ENCODE data around the gene PEX16.
"Not testable (repeated sequence)": the region's sequence is repeated elsewhere in the genome, so short reads cannot be mapped to it uniquely, and the experiment has no call there.

Gene PEX16

DNA sequence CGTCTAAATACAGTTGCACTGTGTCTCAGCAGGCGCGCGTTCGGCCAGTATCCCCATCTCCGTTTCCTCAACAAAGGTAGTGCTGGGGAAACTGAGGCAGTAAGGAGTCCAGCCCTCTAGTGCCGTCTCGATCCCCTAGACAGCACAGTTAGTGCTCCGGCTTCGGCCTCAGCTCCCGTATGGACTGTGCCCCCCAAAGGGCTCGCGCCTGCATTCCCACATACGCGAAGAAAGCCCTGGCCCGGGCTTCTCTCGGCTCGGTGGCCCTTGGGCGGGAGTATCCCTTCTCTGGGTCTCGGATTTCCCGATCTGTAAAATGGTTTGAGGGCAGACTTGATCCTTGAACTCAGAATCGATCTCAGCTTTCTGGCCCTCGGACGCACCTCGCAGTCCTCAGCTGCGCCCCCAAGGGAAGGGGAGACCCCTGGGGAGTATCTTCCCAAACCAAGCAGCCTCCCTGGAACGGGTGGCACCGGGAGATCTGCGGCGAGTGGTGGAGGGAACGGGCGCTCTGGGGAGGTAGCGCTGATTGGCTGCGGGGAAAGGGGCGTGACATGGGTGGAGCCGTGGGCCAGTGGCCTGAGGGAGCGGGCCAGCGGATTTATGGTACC is 759 bp upstream of the PEX16 start:
- DNase-seq, result peak; percentile 40 to 47

DNA sequence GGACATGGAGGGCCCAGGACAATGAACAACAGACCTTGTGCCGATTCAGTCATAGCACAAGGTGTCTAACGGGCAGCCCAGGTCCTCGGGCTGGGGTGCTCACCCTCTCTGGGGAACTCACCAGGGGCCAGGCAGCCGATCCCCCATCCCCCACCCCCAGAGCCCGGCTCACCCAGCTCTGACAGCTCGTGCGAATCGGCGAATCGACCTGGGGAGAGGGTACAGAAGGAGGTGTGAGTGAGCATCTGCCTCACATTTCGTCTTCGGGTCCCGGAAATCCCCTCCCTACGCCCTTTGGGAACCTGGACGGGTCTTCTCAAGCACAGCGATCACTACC is 423 bp downstream of the PEX16 start:
- no peak for DNase-seq

DNA sequence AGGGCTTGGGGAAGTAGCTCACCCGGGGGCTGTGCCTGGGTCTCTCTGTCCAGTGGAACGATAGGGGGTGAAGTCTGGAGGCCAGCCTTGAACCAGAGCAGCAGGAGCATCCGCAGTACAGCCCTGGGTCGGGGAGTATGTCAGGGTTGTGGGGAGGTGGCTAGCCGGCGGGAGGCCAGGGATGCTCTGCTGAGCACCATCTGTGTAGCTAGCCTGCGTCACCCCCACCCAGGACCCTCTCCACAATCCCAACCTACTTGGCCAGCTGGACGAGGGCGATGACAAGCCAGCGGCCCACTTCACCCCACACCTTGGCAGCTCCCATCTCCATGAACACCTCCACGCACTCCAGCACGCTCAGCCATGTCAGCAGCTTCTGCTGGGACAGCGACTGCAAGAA is 2.2 kb downstream of the PEX16 start:
- DNase-seq, result no peak

DNA sequence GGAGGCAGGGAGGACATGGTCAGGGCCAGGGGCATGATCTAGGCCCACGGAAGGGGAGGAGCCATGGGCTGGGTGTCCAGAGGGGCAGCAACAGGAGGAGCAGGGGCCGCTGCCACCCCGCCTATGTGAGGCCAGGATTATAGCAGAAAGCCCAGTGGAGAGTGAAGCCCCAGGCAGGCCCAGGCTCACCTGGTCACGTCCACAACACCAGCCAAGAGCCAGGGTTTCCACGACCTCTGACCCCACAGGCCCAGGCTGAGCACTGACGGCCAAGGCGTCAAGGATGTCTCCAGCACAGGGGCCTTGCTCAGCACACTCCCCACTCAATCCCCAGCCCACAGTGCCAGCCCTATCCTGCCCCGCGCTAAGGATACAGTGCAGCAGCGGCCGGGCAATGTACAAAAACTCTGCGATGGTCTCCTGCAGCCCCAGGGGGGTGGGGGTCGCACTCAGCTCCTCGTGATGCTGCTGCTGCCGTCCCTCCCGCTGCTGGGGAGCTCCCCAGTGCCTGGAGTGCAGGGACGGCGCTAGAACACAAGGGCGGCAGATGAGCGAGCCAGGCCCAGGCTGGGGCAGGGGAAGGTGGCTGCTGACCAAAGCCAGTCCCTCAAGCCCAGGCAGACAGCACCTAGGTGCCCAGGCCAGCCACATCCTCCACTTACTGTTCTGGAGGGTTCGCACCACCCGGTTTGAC is 3.6 kb downstream of the PEX16 start:
- no peak for DNase-seq

DNA sequence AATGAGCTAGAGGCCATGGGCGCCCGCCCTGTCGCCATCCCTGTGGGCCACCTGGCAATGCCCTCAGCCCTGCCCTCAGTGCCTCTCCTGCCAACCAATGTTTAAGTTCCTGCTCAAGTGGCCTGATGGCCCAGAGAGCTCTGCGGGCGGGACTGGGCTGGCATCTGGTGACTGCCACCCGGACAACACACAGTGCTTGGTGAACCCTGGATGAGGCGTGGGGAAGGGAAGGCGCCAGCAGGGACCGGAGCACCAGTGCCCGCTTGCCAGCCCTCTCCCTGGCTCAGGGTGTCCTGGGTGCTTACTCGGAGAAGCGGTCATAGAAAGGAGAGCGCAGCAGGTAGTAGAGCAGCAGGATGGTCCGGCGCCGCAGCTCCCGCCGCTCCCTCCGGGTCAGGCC is 4.2 kb downstream of the PEX16 start:
- no peak for DNase-seq

DNA sequence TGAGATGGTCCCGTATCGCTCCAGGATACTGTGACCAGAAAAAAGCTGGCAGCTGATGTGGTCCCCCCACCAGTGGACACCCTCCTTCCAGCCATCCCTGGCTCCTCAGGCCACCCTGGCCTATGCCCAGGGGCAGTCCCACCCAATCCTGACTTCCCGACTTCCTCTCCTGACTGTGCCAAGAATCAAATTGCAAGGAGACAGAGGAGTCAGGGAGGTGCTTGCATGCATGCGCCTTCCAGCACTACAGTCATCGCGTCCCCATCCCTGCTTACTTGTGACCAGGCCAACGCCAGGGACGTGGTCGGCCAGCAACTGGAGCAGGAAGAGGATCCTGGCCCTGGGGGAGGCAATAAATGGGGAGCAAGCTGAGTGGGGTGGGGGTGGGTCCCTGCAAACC is 7.1 kb downstream of the PEX16 start:
- no peak for DNase-seq

DNA sequence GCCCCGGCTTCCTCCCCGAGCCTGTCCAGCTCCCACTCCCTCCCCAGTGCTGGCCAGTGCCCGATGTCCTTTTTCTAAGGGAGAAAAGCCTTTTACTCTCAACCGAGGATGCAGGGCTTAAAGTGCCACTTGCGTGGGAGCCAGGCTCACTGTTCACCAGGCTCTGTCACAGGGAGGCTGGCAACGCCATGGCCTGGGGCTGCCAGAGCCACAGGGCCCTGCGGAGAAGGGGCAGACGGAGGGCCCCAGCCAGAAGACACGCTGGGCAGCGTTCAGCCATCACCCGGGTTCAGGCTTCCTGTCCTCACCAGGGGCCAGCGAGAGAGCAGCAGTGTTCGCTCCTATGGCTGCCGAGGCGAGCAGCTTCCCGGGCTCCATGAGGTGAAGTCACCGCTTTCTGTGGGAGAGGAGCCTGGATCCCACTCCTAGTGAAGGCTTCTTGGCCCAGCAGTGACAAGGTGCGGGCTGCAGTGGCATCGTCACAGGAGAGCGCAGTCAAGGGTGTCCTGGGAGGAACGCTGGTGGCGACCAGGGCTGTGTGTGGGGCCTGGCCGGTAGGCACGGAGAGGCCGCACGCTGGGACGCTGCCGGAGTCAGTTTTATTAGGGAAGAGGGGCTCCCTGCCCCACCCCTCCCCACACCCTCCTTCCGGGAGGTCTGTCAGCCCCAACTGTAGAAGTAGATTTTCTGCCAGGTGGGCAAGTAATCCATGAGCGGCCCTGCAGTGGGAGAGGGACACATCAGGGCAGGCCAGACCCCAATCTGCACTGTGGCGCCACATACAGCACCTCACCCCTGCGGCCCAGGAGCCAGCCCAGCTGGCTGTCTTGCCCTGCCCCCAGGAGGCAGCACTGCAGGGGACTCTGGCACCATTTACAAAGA is 7.8 kb downstream of the PEX16 start:
- no peak for DNase-seq

DNA sequence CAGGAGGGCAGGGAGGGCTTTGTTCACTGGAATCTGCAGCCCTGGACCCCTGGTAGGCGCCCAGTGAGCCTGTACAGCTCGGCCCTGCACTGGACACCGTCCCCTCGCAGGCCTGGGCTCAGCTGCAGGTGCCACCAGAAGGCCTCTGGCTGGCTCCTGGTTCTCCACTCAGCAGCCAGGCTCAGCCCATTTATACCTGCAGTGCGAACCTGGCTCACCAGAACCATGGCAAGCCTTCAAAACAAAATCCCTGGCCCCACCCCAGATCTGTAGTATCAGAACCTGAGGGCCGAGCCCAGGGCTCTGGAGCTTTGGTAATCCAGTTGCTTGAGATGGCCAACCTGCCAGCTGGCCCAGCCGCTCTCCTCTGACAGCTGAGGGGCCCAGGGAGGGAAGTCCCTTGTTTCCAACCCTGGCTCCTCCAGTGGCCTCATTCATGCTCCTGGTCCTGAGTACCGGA is 9.7 kb downstream of the PEX16 start:
- no peak for DNase-seq

DNA sequence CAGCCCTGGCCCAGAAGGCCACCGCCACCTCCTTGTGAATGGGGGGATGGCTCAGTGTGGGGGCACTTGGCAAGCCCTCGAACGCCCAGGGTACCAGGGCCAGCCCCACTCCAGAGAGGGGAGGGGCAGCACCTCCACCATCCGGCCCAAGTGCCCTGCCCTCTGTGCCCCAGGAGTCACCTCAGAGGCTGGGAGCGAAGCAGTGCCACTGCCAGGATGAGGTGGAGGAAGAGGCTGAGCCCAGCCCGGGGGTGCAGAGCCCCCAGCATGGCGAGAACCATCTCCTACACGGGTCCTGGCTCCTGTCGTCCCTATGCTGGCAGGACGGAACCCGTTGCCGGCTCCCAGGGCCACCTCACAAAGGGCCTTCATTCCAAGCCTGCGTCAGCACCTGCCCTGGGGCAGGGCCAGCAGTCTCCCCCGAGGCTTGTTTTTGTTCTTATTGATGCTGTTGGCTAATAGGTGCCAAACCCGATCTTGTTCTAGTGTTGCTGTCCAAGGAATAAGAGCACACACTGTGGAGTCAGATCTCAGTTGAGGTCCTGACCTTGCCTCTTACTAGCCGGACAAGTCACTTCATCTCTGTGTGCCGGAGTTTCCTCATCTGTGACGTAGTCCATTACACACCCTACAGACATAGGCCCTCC is 10.6 kb downstream of the PEX16 start, which contains the start of gene FREY1:
Gene FREY1 (minus strand): TSS at position 307 of the 647 bp plus-strand sequence. CDS start 26 bp downstream, at position 281.
- DNase-seq, result no peak

DNA sequence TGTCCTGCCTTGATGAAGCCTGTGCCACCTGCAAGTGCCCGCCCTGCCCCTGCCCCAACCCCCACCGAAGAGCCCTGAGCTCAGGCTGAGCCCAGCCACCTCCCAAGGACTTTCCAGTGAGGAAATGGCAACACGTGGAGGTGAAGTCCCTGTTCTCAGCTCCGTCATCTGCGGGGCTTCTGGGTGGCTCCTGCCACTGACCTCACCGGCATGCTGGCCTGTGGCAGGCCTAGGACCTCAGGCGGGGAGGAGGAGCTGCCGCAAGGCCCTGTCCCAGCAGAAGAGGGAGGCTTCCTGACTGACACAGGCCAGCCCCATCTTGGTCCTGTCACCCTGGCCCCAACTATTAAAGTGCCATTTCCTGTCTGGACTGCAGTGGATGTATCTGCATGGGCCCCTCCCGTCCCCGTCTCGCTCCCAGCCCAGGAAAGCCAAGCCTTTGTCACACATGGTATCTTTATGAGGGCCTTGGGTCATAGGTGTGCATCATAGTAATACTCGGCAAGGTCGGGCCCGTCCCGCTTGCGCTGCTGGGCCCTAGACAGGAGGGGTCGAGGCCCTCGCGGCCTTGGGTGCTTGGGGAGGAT is 11.5 kb downstream of the PEX16 start:
- no peak for DNase-seq

DNA sequence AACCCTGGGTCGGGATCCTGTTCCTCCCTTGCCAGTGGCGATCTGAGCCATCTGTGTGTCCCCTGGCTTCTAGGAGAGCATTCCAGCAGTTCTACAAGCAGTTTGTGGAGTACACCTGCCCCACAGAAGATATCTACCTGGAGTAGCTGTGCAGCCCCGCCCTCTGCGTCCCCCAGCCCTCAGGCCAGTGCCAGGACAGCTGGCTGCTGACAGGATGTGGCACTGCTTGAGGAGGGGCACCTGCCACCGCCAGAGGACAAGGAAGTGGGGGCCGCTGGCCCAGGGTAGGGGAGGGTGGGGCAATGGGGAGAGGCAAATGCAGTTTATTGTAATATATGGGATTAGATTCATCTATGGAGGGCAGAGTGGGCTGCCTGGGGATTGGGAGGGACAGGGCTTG is 12.1 kb downstream of the PEX16 start:
- DNase-seq, result not testable (repeated sequence)

DNA sequence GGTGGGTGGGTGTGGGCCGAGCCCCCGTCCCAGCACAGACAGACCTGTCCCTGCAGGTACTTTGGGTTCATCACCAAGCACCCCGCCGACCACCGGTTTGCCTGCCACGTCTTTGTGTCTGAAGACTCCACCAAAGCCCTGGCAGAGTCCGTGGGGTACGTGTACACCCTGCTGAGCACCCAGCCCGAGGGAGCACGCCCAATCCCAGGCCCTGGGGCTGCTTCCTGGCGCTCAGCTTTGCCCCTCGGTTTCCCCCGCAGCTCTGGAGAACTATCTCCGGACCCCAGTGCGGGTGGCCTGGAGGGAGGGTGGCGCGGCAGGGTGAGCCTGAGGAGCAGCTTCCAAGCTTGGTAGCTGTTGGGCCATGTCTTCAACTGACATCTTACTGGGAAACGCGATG is 12.6 kb downstream of the PEX16 start:
- no peak for DNase-seq

DNA sequence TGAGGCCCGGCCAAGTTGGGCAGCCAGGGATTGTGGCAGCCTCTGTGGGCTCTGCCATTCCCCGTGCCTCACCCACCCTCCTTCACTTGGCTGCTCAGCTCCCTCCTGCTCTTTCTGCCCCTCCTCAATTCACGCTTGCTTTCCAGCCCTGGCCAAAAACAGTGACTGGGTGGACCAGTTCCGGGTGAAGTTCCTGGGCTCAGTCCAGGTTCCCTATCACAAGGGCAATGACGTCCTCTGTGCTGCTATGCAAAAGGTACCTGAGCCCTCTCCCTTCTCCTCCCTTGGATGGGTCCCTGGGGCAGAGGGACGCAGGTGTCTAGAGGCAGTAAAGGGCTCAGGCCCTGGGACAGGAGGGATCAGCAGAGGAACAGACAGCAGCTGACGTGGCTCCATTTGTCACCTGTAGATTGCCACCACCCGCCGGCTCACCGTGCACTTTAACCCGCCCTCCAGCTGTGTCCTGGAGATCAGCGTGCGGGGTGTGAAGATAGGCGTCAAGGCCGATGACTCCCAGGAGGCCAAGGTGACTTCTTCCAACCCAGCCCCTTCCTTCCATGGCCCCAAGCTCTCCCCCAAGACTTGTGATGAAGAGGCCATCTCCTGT is 13.3 kb downstream of the PEX16 start:
- DNase-seq, result no peak

DNA sequence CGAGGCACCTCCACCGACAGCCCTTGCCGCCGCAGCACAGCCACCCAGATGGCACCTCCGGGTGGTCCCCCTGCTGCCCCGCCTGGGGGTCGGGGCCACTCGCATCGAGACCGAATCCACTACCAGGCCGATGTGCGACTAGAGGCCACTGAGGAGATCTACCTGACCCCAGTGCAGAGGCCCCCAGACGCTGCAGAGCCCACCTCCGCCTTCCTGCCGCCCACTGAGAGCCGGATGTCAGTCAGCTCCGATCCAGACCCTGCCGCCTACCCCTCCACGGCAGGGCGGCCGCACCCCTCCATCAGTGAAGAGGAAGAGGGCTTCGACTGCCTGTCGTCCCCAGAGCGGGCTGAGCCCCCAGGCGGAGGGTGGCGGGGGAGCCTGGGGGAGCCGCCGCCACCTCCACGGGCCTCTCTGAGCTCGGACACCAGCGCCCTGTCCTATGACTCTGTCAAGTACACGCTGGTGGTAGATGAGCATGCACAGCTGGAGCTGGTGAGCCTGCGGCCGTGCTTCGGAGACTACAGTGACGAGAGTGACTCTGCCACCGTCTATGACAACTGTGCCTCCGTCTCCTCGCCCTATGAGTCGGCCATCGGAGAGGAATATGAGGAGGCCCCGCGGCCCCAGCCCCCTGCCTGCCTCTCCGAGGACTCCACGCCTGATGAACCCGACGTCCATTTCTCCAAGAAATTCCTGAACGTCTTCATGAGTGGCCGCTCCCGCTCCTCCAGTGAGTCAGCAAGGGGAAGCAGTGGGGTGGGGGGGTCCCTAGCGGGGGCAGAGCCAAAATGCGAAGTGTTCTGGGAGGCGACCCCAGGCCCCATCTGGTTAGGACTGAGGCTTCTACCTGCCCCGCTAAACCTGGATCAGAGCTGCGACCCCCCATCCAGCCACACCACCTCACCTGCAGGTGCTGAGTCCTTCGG is 15.0 kb downstream of the PEX16 start:
- DNase-seq, result no peak

DNA sequence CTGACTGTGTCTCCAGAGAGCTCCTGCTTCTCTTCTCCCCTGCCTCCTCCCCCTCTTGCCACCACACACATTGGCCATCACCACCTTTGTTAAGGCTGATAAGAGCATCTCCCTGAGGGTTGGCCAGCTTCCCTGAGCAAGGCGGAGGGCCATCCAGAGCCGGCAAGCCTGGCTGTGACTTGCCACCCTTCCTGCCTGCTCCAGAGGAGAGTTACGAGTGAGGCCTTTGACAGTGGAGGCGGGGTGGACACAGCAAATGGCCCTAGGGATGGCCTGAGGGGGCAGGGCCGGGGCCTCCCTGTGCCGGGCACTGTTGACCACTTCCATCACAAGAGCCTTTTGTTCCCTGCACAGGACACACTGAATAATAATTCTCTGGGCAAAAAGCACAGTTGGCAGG is 16.1 kb downstream of the PEX16 start:
- no peak for DNase-seq

DNA sequence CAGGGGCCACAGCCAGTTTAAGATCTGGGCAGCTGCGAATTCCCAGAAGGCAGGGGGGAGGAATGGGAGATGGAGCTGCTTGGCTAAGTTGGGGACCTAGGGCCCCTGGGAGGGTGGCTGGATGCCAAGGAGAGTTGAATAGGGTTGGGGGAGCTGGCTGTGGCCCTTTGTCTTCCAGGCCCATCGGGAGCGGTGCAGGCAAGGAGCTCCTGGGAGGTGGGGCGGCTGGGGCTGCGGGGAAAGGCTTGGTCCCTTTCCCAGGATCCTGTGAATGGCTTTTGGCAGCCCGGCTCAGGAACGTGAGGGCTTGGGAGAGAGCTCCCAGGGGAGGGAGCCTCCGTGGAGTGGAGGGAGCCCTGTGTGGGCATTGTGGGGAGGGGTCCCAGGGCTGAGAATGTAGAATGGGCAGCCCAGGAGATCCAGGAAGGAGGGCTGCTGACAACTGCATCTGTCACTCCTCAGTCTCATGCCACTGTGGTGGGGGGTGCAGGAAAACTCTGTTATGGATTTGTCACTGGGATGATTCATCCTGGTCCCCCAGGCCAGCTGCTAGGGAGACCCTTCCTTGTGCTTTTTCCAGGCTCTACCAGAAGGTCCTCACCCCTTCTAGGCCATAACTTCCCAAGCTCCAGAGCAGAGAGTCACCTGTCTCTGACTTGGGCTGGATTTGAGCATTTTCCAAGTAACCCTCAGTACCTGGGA is 16.6 kb downstream of the PEX16 start:
- no peak for DNase-seq

DNA sequence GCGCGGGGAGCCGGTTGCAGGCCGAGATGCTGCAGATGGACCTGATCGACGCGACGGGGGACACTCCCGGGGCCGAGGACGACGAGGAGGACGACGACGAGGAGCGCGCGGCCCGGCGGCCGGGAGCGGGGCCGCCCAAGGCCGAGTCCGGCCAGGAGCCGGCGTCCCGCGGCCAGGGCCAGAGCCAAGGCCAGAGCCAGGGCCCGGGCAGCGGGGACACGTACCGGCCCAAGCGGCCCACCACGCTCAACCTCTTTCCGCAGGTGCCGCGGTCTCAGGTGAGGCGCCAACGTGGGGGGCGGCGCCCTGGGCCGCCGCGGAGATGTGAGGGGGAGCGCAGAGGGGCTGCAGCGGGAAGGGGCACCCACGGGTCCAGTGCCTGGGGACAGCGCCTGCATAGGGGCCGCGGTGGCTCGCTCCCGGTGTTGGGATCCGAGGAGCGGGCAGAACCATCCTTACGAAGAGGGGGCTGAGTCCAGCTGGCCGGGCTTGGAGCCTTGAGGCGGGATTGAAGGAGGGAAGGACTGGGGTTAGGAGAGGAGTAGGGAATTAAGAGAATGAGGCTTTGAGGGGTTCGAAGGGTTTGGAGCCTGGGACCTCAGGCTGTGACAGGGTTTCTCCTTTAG is 17.4 kb downstream of the PEX16 start:
- not testable (repeated sequence) for DNase-seq

DNA sequence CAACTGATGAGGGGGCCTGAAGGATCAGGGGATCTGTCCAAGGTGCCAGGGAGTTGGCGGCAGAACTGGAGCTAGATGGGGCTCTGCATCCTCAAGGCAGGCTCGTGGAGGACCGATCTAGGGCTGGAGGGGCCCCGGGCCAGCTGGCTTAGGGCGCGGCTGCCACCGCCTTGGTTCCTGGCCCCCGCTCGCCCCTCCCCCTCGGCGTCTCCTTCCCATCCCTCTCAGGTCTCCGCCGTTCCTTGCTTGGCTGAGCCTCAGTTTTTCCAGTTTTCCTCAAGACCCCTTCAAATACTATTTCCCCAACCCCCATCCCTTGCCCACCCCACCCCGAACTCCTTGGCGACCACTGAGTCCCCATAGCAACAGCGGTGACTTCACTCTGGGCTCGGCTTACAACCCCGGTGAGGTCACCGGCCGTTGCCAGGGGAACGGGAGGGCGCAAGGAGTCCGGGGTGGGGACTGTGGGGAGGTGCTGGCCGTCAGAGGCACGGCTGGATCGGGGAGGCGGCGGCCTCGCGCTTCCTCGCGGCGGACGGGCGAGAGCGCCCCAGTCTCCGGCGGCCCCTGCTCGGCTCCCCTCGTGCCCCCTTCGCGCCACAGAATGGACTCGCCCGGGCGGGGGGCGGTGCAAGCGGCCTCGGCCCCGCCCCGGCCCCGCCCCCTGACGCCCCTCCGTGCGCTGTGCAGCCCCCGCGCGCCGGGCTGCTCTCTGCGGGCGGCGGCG is 18.1 kb downstream of the PEX16 start:
- peak; percentile 46 to 50 for DNase-seq

DNA sequence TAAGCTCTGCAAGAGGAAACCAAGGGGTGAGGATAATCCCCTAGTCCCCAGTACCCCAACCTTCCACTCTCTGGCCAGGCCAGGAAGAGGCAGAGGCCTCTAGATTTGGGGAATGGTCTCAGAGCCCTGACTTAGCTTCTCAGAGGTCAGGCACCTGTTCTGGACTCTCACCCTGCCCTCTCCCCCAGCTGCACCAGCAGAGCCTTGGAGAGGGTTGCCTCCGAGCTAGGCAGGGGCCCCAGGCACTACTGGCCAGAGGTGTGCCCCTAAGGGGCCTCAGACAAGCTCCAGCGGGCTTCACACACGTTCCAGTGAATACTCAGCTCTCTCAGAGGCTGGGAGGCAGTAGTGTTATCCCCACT is 18.6 kb downstream of the PEX16 start:
- no peak for DNase-seq

DNA sequence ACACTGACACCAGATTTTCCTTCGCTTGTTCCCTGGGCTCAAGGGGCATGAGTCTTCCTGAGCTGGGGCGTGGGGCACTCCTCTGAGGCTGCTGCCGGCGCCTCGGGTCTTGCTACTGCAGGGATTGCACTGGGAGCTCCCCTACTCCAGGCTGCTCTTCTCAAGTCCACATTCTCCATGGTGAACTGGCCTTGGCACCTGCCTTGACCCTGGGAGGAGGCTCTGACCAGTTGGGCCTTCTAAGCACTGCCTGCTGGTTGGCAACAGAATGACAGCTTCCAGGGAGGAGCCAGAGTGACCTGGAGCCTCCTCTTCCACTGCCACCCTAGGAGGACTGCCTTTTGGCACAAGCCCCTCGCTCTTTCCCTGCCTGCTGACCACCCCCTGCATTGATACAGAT is 20.1 kb downstream of the PEX16 start:
- no peak for DNase-seq
